Fibroblast of the conjunctiva (primary cell): ENCODE results near the gene LRMDA.

Experiments
- DNase-seq: peaks from one replicate; pipeline ENCODE4 v3.0.0-alpha.2; 2010; ENCODE audit warnings: low read depth

Gene LRMDA

GRCh38 chr10:76436401-76436811 is 1005.0 kb downstream of the LRMDA start:
- DNase-seq: no peak

GRCh38 chr10:76436981-76437380 is 1005.6 kb downstream of the LRMDA start:
- DNase-seq: no peak

- DNase-seq: no peak
Measured at GRCh38 chr10:76440426-76440825, 1009.0 kb downstream of the LRMDA start.

DNA sequence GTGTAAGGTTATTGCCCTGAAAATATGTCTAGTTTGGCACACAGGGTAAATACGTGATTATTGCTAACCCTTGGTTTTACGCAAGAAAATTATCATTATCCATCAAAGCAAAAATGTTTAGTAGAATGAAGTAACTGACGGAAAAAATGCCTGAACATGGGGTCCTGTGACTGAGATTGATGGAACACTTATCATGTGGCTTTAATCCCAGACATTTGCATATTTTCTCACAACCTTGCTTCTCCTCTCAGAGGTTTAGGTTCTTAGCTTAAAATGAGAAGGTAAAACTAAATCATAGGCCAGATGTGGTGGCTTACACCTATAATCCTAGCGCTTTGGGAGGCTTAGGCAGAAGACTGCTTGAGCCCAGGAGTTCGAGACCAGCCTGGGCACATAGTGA is 1010.7 kb downstream of the LRMDA start:
- no peak for DNase-seq

DNA sequence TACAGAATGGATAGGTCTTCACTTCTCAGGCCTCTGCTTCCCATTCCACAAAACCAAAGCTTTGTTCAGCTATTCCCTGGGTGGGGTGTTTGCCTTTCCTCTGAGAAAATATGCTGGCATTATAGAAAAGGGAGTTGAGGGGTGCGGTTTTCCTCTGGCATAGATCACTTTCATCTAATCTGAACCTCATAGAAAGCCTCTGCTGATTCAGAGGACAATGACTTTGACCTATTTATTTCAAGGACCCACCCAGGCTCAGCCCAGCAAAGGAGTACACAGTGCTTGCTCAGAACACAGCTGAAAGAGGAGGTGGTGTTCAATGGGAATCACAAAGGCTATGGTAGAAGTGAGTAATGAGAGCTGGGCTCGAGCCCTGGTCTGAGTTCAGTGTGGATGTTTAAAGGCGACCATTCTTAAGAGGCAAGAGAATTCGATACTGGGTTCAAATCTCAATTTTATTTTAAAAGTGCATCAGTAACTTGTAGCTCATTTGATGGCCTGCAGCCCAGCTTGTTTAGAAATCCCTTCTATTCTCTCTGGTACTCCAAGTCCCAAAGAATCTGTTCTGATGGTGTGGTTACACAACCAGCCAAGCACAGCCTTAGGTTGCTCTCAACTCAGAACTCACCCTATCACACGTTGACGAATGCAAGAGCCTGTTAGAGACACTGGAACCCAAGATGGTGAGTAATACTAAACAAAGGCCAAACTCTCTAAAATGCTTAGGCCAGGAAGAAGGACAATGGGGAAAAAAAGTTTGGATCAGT is 1012.8 kb downstream of the LRMDA start:
- DNase-seq: no peak

DNA sequence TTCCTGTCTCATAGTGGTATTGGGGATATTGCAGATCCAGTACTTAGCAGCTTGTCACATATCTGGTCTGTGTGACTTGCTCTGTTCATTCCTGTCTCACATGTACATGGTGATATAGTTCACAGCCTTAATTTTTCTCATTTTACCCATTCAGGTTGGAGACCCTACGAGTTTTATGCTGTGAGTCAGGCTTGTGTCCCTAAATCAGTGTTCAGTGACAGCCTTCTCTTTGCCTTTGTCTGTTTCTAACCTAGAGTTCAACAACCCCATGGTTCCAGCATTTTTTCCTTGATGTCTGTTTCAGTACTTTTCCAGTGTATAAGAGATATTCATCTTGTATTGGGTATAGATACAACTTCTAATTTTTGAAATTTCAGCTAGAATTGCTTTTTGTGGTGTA is 1016.2 kb downstream of the LRMDA start:
- no peak for DNase-seq

DNA sequence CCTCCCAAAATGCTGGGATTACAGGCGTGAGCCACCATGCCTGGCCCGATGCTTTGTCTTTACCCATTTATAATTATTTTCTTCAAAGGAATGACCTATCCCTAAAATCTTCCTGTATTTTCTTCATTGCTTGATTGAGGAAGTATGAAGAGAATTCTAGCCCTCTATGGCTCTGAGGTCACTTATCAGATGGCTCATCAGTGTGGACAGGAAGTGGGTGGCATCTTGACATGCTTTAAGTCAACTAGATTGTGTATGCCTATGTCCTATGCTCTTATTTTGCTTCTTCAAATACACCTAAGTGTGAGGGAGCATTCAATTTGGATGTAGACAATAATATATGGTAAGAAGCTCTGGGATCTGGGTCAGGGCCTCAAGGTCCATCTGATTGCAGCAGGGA is 1020.5 kb downstream of the LRMDA start:
- DNase-seq: no peak

DNA sequence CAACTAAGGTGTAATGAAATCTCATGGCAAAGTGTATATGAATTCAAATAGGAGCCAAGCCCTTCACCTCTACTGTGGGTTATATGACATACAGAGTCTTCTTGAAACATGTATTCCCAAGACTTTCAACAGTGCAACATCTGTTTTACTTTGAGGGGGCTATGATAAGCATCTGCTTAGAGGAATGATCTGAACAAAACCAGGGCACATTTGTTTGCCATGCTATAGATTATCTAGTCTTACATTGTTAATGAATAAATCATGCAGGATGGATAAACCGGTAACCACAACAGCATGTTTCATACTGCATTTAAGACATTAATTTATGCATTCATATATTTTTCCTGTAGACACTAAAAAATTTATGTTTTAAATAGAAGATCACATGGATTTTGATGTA is 1021.9 kb downstream of the LRMDA start:
- DNase-seq: no peak

DNA sequence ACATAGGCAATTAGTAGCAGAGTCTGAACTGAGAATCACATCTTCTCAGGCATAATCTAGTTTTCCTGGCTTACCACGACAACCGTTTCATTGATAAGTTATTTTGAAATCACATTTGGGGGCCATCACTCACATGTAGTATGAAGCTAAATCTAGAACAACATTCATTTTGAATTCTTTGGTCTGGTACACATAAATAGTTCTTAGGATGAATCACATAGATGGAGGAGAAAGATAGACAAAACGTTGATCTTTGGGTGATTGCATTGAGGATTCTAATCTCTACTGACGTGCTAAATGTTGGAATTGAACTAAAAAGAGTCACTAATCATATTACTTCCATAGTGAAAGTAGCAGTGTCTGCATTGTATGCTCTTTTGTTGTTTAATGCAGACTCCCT is 1022.6 kb downstream of the LRMDA start:
- DNase-seq: no peak

- no peak for DNase-seq
Measured at GRCh38 chr10:76454506-76455140, 1023.2 kb downstream of the LRMDA start.

GRCh38 chr10:76456197-76456596 is 1024.8 kb downstream of the LRMDA start:
- DNase-seq: no peak

- no peak for DNase-seq
Measured at GRCh38 chr10:76459016-76459730, 1027.7 kb downstream of the LRMDA start.

GRCh38 chr10:76461024-76461423 is 1029.6 kb downstream of the LRMDA start:
- no peak for DNase-seq

DNA sequence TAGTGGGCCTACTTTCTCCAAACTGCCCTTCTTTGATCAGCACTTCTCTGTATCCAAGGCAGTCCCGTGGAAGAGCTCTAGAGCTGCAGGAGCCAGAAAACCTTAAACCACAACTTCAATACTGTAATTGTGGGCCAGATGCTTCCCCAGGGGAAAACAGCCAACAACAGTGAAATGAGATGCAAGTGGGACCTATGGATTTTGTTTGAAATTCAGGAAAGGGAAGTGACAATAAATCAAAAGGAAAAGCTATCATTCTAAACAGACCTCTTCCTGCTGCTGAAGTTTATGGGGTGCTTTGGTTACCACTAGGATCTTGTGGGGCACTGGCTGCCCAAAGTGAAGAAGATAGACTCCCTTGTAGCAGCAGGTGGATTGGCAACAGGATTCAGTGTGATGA is 1031.7 kb downstream of the LRMDA start:
- DNase-seq: no peak

- DNase-seq: no peak
Measured at GRCh38 chr10:76466836-76467503, 1035.5 kb downstream of the LRMDA start.

DNA sequence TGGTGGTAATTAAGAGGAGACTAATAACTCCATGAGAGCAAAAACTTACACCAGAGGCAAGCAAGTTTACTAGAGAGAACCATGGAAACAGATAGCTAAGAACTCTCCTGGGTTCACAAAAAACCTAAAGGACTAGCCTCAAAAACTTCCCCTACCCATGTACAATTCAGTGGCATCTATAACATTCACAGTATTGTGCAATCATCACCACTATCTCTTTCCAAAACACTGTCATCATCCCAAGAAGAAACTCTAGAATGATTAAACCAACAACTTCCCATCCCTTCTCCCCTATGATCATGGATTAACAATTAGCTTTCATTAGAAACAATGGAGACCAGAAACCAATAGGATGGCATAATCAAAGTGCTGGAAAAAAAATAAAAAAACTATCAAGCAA is 1038.3 kb downstream of the LRMDA start:
- no peak for DNase-seq

- DNase-seq: no peak
Measured at GRCh38 chr10:76479103-76479790, 1047.8 kb downstream of the LRMDA start.

DNA sequence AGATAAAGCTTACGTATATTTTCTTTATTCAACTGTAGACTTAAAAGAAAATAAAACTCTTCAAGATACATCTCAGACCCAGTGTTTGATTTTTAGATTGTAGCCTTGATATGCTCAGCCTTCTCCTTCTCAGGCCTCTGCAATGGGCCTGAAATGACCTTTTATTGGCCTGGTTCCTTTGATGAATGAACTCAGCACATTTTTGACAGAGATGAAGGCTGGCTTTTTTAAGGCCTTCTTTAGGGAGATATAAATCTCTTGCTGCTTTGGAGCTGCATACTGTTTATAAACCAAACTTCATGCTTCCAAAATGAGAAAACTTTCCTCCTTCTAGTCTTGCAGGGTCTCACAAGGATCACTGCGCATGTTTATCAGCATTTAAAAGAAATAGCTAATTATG is 1049.8 kb downstream of the LRMDA start:
- DNase-seq: no peak

- no peak for DNase-seq
Measured at GRCh38 chr10:76487582-76487981, 1056.2 kb downstream of the LRMDA start.

- no peak for DNase-seq
Measured at GRCh38 chr10:76488602-76489001, 1057.2 kb downstream of the LRMDA start.

GRCh38 chr10:76491216-76491615 is 1059.8 kb downstream of the LRMDA start:
- peak; percentile 2 for DNase-seq

GRCh38 chr10:76492026-76492425 is 1060.6 kb downstream of the LRMDA start:
- peak; percentile 12 for DNase-seq
